ENCODE results near the gene ZBTB6. TPM values are rescaled to one million over a fixed set of nuclear protein-coding genes. Genes with fewer than 3 reads are reported as not detected.
A peak's percentile ranks its signal among the peaks of the same experiment; 100 is the strongest.
"Not testable (repeated sequence)": the region's sequence is repeated elsewhere in the genome, so short reads cannot be mapped to it uniquely, and the experiment has no call there.

The ZBTB6 gene
- total and polyA plus RNA-seq, 7 experiments from 2014 or later: 2.0 to 17.8 (median 5.4) TPM

DNA sequence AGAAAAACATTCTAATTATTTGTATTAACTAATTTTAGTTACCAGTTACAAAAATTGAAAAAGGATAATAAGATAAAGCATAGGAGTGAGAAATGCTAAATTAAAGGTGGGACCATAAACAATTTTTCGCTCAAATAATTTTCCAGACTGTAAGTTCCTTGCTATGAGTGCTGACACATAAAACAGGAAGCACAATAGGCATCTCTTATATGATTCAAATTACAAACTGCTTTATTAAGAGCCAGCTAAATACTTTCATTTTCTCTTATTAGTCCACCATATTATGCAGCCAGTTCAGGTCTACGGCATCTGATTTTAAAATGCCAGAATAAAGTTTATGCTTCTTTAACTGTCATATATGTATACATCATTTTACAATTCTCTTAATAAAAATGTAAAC lies 12.3 kb downstream of the ZBTB6 start:
- ChIA-PET CTCF (no interaction called here), POLR2A (interaction anchor here (1.2 kb wide), 1 partner anchor 40 kb away, joined by 5 read pairs; the partner anchor contains the start of gene RABGAP1)
- H3K4me1 ChIP-seq (ENCODE audit: control insufficient read depth in 2 of 2, insufficient read depth in 2 of 2, low read length in 2 of 2): peaks cover 27 to 56% of the 10 kb centered on the region in 2 donors
- Mint-ChIP-seq H3K27ac (peak overlapping the region in 5 of 9 donors; percentile 17 to 66 (median 62)), H3K4me1 (peaks cover 22 to 76% (median 61%) of the 10 kb centered on the region in 7 donors), H3K9me3 (peaks cover 0 to 2% (median 0%) of the 10 kb centered on the region in 11 donors), H3K27me3 (peaks cover 0 to 3% (median 0%) of the 10 kb centered on the region in 5 donors), H3K4me3 (peak overlapping the region in 8 of 10 donors; percentile 13 to 71 (median 61)), H3K36me3 (peaks cover 0 to 9% (median 7%) of the 10 kb centered on the region in 5 donors)
- H3K4me3 ChIP-seq (ENCODE audit: low read length): no peak overlapping the region
- peaks cover 0 to 8% (median 3%) of the 10 kb centered on the region in 3 experiments for H3K36me3 ChIP-seq (ENCODE audit: control insufficient read depth in 2 of 3, insufficient read depth in 3 of 3, low read length in 3 of 3)
- intact Hi-C loops (cut with micrococcal nuclease): loop anchor here (5.0 to 10.0 kb wide), 5 partner anchors 364 to 806 kb away; partner anchors contain the start of genes TTLL11 (in 2 of the 2) and STRBP (in 1 of the 2)
- DNase-seq (no peak), ATAC-seq (no peak)
- H3K9me3 ChIP-seq (ENCODE audit: control insufficient read depth in 2 of 3, low read length in 3 of 3): no peaks in the 10 kb centered on the region
- no peaks in the 10 kb centered on the region for H3K27me3 ChIP-seq (ENCODE audit: control insufficient read depth in 2 of 2, insufficient read depth in 2 of 2, low read length in 2 of 2)
- H3K27ac ChIP-seq (ENCODE audit: low read depth, low read length): no peak overlapping the region

GRCh38 chr9:122897969-122898368 lies 15.2 kb downstream of the ZBTB6 start:
- Mint-ChIP-seq H3K27me3 (no peaks in the 10 kb centered on the region), H3K36me3 (peaks cover 0 to 20% (median 15%) of the 10 kb centered on the region in 5 donors), H3K4me3 (peak overlapping the region in 5 of 10 donors; percentile 0 to 59 (median 4)), H3K9me3 (no peaks in the 10 kb centered on the region), H3K4me1 (peaks cover 17 to 67% (median 46%) of the 10 kb centered on the region in 7 donors), H3K27ac (peak overlapping the region in 7 of 9 donors; percentile 7 to 72 (median 50))
- intact Hi-C loops (cut with micrococcal nuclease): loop anchor here in 1 of 2 donors (1.0 kb wide), 1 partner anchor 7 kb away; the partner anchor contains the start of gene RC3H2
- H3K36me3 ChIP-seq (ENCODE audit: control insufficient read depth in 2 of 3, insufficient read depth in 3 of 3, low read length in 3 of 3): peaks cover 3 to 18% (median 5%) of the 10 kb centered on the region in 3 experiments
- ATAC-seq (no peak), DNase-seq (no peak)
- H3K27me3 ChIP-seq (ENCODE audit: control insufficient read depth in 2 of 2, insufficient read depth in 2 of 2, low read length in 2 of 2): no peaks in the 10 kb centered on the region
- peaks cover 27 to 59% of the 10 kb centered on the region in 2 donors for H3K4me1 ChIP-seq (ENCODE audit: control insufficient read depth in 2 of 2, insufficient read depth in 2 of 2, low read length in 2 of 2)
- CTCF ChIA-PET: no interaction called here
- no peak overlapping the region for H3K4me3 ChIP-seq (ENCODE audit: low read length)
- no peaks in the 10 kb centered on the region for H3K9me3 ChIP-seq (ENCODE audit: control insufficient read depth in 2 of 3, low read length in 3 of 3)
- H3K27ac ChIP-seq (ENCODE audit: low read depth, low read length): no peak overlapping the region
- POLR2A ChIA-PET: interaction anchor here (0.6 to 0.8 kb wide), 4 partner anchors 15 to 209 kb away, joined by 3 to 4 read pairs (median 3); partner anchors contain the start of gene PDCL

DNA sequence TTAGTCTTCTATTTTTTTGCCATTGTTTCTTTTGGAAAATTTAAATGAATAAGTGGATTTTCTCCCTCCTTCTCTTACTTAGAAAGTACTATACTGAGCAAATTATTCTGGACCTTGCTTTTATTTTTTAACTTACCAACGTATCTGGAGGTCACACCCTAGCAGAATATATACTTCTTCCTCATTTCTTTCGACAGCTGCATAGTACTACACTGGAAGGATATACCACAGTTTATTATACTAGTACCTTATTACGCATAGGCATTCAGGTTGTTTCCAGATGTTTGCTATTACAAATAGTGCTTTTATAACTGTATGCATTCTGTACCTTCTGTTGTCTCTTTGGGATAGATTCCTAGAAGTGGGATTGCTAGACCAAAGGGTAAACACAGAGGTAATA lies 24.6 kb downstream of the ZBTB6 start:
- ATAC-seq (no peak), DNase-seq (no peak)
- Mint-ChIP-seq H3K27ac (peak overlapping the region in 2 of 9 donors; percentile 13 to 19), H3K27me3 (no peaks in the 10 kb centered on the region), H3K36me3 (peaks cover 0 to 34% (median 13%) of the 10 kb centered on the region in 5 donors), H3K4me3 (no peak overlapping the region), H3K4me1 (peaks cover 4 to 6% (median 5%) of the 10 kb centered on the region in 7 donors), H3K9me3 (no peaks in the 10 kb centered on the region)
- Histone ChIP-seq H3K4me1 (ENCODE audit: control insufficient read depth in 2 of 2, insufficient read depth in 2 of 2, low read length in 2 of 2) (no peaks in the 10 kb centered on the region), H3K9me3 (ENCODE audit: control insufficient read depth in 2 of 3, low read length in 3 of 3) (no peaks in the 10 kb centered on the region), H3K27me3 (ENCODE audit: control insufficient read depth in 2 of 2, insufficient read depth in 2 of 2, low read length in 2 of 2) (no peaks in the 10 kb centered on the region), H3K4me3 (ENCODE audit: low read length) (no peak overlapping the region), H3K27ac (ENCODE audit: low read depth, low read length) (no peak overlapping the region), H3K36me3 (ENCODE audit: control insufficient read depth in 2 of 3, insufficient read depth in 3 of 3, low read length in 3 of 3) (peaks cover 0 to 45% (median 21%) of the 10 kb centered on the region in 3 experiments)
- ChIA-PET CTCF (no interaction called here), POLR2A (no interaction called here)
- intact Hi-C loops (cut with micrococcal nuclease): no loop called here

DNA sequence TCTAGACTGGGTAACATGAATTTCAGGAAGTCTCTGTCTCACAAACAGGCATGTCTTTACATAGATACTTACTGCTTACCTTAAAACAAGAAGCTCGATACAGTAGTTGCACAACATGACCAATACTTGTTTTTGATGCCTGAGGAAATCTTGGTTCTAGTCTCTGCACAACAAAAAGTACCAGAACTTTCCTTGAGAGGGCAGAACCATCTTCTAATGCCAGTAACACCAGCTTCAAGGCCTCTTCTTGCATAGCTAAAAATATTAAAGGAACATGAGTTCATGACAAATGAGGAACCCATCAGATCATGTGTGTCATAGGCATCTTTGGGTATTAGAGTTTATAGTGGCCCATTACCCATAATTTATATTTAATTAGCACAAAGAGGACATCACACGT lies 30.0 kb downstream of the ZBTB6 start:
- Mint-ChIP-seq H3K4me3 (no peak overlapping the region), H3K4me1 (peaks cover 0 to 11% (median 0%) of the 10 kb centered on the region in 7 donors), H3K36me3 (peaks cover 0 to 37% (median 12%) of the 10 kb centered on the region in 5 donors), H3K27ac (peak overlapping the region in 1 of 9 donors; percentile 49), H3K9me3 (no peaks in the 10 kb centered on the region), H3K27me3 (no peaks in the 10 kb centered on the region)
- H3K4me3 ChIP-seq (ENCODE audit: low read length): no peak overlapping the region
- peaks cover 17 to 54% (median 35%) of the 10 kb centered on the region in 3 experiments for H3K36me3 ChIP-seq (ENCODE audit: control insufficient read depth in 2 of 3, insufficient read depth in 3 of 3, low read length in 3 of 3)
- ATAC-seq (no peak), DNase-seq (no peak)
- intact Hi-C loops (cut with micrococcal nuclease): no loop called here
- ChIA-PET POLR2A (no interaction called here), CTCF (interaction anchor here (0.6 kb wide), 1 partner anchor 72 kb away, joined by 3 read pairs; no protein-coding TSS in a partner anchor)
- no peaks in the 10 kb centered on the region for H3K9me3 ChIP-seq (ENCODE audit: control insufficient read depth in 2 of 3, low read length in 3 of 3)
- H3K27ac ChIP-seq (ENCODE audit: low read depth, low read length): no peak overlapping the region
- no peaks in the 10 kb centered on the region for H3K4me1 ChIP-seq (ENCODE audit: control insufficient read depth in 2 of 2, insufficient read depth in 2 of 2, low read length in 2 of 2)
- no peaks in the 10 kb centered on the region for H3K27me3 ChIP-seq (ENCODE audit: control insufficient read depth in 2 of 2, insufficient read depth in 2 of 2, low read length in 2 of 2)

- no peak for DNase-seq
- no peak overlapping the region for H3K27ac ChIP-seq (ENCODE audit: low read depth, low read length)
- H3K9me3 Mint-ChIP-seq: no peaks in the 10 kb centered on the region
- peaks cover 27 to 84% (median 54%) of the 10 kb centered on the region in 3 experiments for H3K36me3 ChIP-seq (ENCODE audit: control insufficient read depth in 2 of 3, insufficient read depth in 3 of 3, low read length in 3 of 3)
- CTCF ChIA-PET: interaction anchor here (1.4 kb wide), 1 partner anchor 470 kb away, joined by 3 read pairs; no protein-coding TSS in a partner anchor
- H3K9me3 ChIP-seq (ENCODE audit: control insufficient read depth in 2 of 3, low read length in 3 of 3): no peaks in the 10 kb centered on the region
- peaks cover 2 to 11% (median 7%) of the 10 kb centered on the region in 7 donors for H3K4me1 Mint-ChIP-seq
- peaks cover 13 to 50% (median 27%) of the 10 kb centered on the region in 5 donors for H3K36me3 Mint-ChIP-seq
- no peak overlapping the region for H3K4me3 ChIP-seq (ENCODE audit: low read length)
- POLR2A ChIA-PET: no interaction called here
- ATAC-seq: no peak
- no peak overlapping the region for H3K27ac Mint-ChIP-seq
- intact Hi-C loops (cut with micrococcal nuclease): no loop called here
- no peak overlapping the region for H3K4me3 Mint-ChIP-seq
- H3K27me3 Mint-ChIP-seq: no peaks in the 10 kb centered on the region
- no peaks in the 10 kb centered on the region for H3K4me1 ChIP-seq (ENCODE audit: control insufficient read depth in 2 of 2, insufficient read depth in 2 of 2, low read length in 2 of 2)
- no peaks in the 10 kb centered on the region for H3K27me3 ChIP-seq (ENCODE audit: control insufficient read depth in 2 of 2, insufficient read depth in 2 of 2, low read length in 2 of 2)
Observed at GRCh38 chr9:122879443-122879842, 33.7 kb downstream of the ZBTB6 start.

DNA sequence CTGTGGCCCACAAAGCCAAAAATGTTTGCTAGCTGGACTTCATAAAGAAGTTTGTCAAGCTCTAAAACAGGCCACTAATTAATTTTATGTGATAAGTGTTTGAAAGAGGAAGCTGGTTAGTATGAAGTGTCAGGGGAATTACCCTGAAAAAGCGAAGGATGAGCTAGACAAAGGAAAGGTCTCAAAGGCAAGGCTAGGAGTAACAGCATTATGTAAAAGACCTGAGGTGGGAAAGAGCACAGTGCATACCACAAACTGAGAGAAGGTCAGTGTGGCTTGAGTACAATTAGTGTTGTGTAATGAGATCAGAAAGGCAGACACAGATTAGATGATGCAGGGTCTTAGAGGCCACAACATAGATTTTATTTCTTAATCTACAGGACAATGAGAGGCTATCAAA lies 37.6 kb downstream of the ZBTB6 start:
- DNase-seq: no peak
- Histone ChIP-seq H3K9me3 (ENCODE audit: control insufficient read depth in 2 of 3, low read length in 3 of 3) (no peaks in the 10 kb centered on the region), H3K4me3 (ENCODE audit: low read length) (no peak overlapping the region), H3K4me1 (ENCODE audit: control insufficient read depth in 2 of 2, insufficient read depth in 2 of 2, low read length in 2 of 2) (no peaks in the 10 kb centered on the region), H3K36me3 (ENCODE audit: control insufficient read depth in 2 of 3, insufficient read depth in 3 of 3, low read length in 3 of 3) (peaks cover 22 to 82% (median 32%) of the 10 kb centered on the region in 3 experiments), H3K27me3 (ENCODE audit: control insufficient read depth in 2 of 2, insufficient read depth in 2 of 2, low read length in 2 of 2) (no peaks in the 10 kb centered on the region), H3K27ac (ENCODE audit: low read depth, low read length) (no peak overlapping the region)
- no peak overlapping the region for H3K4me3 Mint-ChIP-seq
- intact Hi-C loops (cut with micrococcal nuclease): no loop called here
- ATAC-seq: no peak
- H3K36me3 Mint-ChIP-seq: peaks cover 13 to 55% (median 37%) of the 10 kb centered on the region in 5 donors
- ChIA-PET POLR2A (no interaction called here), CTCF (no interaction called here)
- no peaks in the 10 kb centered on the region for H3K27me3 Mint-ChIP-seq
- no peaks in the 10 kb centered on the region for H3K9me3 Mint-ChIP-seq
- peak overlapping the region in 6 of 9 donors; percentile 24 to 62 (median 38) for H3K27ac Mint-ChIP-seq
- H3K4me1 Mint-ChIP-seq: peaks cover 0 to 11% (median 5%) of the 10 kb centered on the region in 7 donors

GRCh38 chr9:122867276-122867675 lies 45.8 kb downstream of the ZBTB6 start:
- peaks cover 0 to 62% (median 33%) of the 10 kb centered on the region in 5 donors for H3K36me3 Mint-ChIP-seq
- H3K9me3 ChIP-seq (ENCODE audit: control insufficient read depth in 2 of 3, low read length in 3 of 3); H3K4me1 Mint-ChIP-seq; H3K4me3 ChIP-seq (ENCODE audit: low read length); H3K4me3 Mint-ChIP-seq; H3K27me3 ChIP-seq (ENCODE audit: control insufficient read depth in 2 of 2, insufficient read depth in 2 of 2, low read length in 2 of 2); H3K9me3 Mint-ChIP-seq; intact Hi-C loops (cut with micrococcal nuclease); H3K4me1 ChIP-seq (ENCODE audit: control insufficient read depth in 2 of 2, insufficient read depth in 2 of 2, low read length in 2 of 2); DNase-seq; POLR2A ChIA-PET; ATAC-seq; H3K27ac Mint-ChIP-seq; H3K27me3 Mint-ChIP-seq; CTCF ChIA-PET; H3K27ac ChIP-seq (ENCODE audit: low read depth, low read length): not testable (repeated sequence)
- peaks cover 0 to 31% (median 4%) of the 10 kb centered on the region in 3 experiments for H3K36me3 ChIP-seq (ENCODE audit: control insufficient read depth in 2 of 3, insufficient read depth in 3 of 3, low read length in 3 of 3)

Measured in naive thymus-derived CD4-positive, alpha-beta T cell (primary cell).